Measurements from ENCODE around the gene NR3C1.

Gene NR3C1

DNA sequence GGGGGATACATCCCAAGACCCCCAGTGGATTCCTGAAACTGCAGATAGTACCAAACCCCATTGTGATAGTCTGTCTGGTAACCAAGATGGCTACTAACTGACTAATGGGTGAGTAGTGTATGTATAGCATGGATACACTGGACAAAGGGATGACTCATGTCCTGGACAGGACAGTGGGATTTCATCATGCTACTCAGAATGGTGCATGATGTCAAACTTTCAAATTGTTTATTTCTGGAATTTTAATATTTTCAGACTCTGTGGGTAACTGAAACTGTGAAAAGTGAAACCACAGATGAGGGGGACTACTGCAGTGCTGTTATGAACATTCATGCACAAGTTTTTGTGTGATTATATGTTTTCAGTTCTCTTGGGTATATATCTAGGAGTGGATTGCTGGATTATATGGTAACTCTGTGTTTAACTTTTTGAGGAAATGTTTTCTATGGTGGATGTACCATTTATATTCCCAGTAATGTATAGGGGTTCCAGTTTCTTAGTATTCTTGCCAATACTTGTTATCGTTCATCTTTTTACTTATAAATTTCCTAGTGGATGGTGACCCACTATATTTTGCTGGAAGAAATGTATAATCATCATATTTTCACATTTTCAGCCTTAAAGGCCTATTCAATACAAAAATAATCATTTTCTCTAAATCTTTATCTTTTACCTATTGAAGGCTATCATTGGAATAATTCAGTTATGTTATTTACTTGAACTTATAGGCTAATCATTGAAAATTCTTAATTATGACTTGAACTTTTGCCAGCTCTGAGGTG, 140.9 kb downstream of the NR3C1 start:
- Histone ChIP-seq H3K27ac (no peak overlapping the region), H3K4me1 (no peaks in the 10 kb centered on the region), H3K36me3 (no peaks in the 10 kb centered on the region), H3K27me3 (no peaks in the 10 kb centered on the region), H3K4me3 (no peak overlapping the region), H3K9me3 (peaks cover 0 to 3% (median 0%) of the 10 kb centered on the region in 3 donors)
- intact Hi-C loops (cut with DNase I; ENCODE audit: low total_unique reads) = no loop called here
- DNase-seq = no peak
- TF ChIP-seq, protein P1, sequence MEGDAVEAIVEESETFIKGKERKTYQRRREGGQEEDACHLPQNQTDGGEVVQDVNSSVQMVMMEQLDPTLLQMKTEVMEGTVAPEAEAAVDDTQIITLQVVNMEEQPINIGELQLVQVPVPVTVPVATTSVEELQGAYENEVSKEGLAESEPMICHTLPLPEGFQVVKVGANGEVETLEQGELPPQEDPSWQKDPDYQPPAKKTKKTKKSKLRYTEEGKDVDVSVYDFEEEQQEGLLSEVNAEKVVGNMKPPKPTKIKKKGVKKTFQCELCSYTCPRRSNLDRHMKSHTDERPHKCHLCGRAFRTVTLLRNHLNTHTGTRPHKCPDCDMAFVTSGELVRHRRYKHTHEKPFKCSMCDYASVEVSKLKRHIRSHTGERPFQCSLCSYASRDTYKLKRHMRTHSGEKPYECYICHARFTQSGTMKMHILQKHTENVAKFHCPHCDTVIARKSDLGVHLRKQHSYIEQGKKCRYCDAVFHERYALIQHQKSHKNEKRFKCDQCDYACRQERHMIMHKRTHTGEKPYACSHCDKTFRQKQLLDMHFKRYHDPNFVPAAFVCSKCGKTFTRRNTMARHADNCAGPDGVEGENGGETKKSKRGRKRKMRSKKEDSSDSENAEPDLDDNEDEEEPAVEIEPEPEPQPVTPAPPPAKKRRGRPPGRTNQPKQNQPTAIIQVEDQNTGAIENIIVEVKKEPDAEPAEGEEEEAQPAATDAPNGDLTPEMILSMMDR (IDR thresholded peaks at IDR 0.05) = no peak

DNA sequence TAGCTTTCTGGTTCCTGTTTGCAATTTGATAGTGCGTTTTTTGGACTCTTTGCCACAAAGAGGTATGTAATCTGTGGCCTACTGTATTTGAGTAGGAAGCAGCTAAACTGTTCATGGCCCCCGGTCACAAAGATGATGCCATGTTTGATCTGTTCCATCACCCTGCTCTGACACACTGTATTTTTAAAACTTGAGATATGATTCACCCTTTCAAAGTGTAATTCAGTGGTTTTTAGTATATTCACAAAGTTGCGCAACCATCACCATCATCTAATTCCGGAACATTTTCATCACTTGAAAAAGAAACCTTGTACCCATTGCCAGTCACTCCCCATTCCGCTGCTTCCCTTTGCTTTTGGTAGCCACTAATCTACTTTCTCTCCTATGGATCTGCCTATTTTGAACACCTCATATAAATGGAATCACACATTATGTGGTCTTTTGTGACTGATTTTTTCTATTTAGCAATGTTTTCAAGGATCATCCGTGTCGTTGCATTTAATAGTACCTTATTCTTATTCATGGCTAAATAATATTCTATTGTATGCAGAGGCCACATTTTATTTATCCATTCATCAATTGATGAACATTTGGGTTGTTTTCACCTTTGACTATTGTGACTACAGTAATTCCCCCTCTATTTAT, 141.6 kb downstream of the NR3C1 start:
- TF ChIP-seq, protein P1 (IDR thresholded peaks at IDR 0.05) = no peak
- Histone ChIP-seq H3K27me3 (no peaks in the 10 kb centered on the region), H3K9me3 (peaks cover 0 to 3% (median 0%) of the 10 kb centered on the region in 3 donors), H3K4me1 (no peaks in the 10 kb centered on the region), H3K4me3 (no peak overlapping the region), H3K27ac (no peak overlapping the region), H3K36me3 (no peaks in the 10 kb centered on the region)
- no peak for DNase-seq
- intact Hi-C loops (cut with DNase I; ENCODE audit: low total_unique reads) = no loop called here

DNA sequence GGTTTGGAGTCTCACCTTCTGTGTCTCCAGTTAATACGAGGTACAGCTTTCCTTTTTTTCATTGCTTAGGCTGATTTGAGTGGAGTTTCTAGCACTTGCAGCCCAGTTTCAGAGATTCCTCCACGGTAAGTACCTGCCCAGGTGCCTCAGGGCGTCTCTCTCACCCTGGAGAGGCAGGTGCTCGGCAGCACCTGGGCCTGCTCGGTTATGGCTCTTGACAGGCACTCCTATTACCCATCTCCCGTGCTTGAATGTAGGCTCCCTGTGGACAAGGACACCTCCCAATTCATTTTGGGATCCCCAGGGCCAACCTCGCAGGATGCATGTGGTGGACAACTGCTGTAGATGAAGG, 144.3 kb downstream of the NR3C1 start:
- intact Hi-C loops (cut with DNase I; ENCODE audit: low total_unique reads) = no loop called here
- TF ChIP-seq, protein P1 (IDR thresholded peaks at IDR 0.05) = no peak
- DNase-seq = no peak

GRCh38 chr5:143258559-143259253, 144.8 kb downstream of the NR3C1 start:
- TF ChIP-seq, protein P1 (IDR thresholded peaks at IDR 0.05) = no peak
- no peak overlapping the region for H3K4me3 ChIP-seq
- H3K9me3 ChIP-seq = no peaks in the 10 kb centered on the region
- H3K36me3 ChIP-seq = no peaks in the 10 kb centered on the region
- no peaks in the 10 kb centered on the region for H3K27me3 ChIP-seq
- no peak overlapping the region for H3K27ac ChIP-seq
- no peaks in the 10 kb centered on the region for H3K4me1 ChIP-seq
- DNase-seq = no peak
- intact Hi-C loops (cut with DNase I; ENCODE audit: low total_unique reads) = no loop called here

More for the DNA sequence above, 144.3 kb downstream of the NR3C1 start:
- H3K9me3 ChIP-seq = no peaks in the 10 kb centered on the region
- H3K27me3 ChIP-seq = no peaks in the 10 kb centered on the region
- no peak overlapping the region for H3K27ac ChIP-seq
- H3K4me3 ChIP-seq = no peak overlapping the region
- no peaks in the 10 kb centered on the region for H3K36me3 ChIP-seq
- no peaks in the 10 kb centered on the region for H3K4me1 ChIP-seq

DNA sequence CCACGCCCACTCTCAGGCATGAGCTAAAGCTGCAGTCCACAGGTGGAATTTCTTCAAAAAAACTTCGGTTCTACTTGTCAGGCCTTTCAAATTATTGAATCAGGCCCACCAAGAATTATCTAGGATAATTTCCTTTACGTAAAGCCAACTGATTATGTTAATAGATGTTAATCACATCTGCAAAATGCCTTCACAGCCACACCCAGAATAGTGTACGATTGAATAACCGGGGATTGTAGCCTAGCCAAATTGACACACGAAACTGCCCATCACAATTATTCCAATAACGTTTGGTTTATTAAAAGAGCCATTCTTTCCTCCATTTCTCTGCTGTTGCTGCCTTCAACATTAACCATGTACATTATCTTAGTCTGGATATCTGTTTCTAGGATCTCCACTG, 148.7 kb downstream of the NR3C1 start:
- H3K36me3 ChIP-seq = no peaks in the 10 kb centered on the region
- no peak for DNase-seq
- H3K27me3 ChIP-seq = no peaks in the 10 kb centered on the region
- no peak overlapping the region for H3K4me3 ChIP-seq
- intact Hi-C loops (cut with DNase I; ENCODE audit: low total_unique reads) = no loop called here
- no peaks in the 10 kb centered on the region for H3K9me3 ChIP-seq
- no peak overlapping the region for H3K27ac ChIP-seq
- no peaks in the 10 kb centered on the region for H3K4me1 ChIP-seq
- TF ChIP-seq, protein P1 (IDR thresholded peaks at IDR 0.05) = no peak

Measured in tibial artery (tissue), 4 donors.